Omental fat pad (tissue), 4 donors: ENCODE results near the gene LACTB. TPM values are rescaled to one million over a fixed set of nuclear protein-coding genes. Genes with fewer than 3 reads are reported as not detected.

Experiments
- ATAC-seq: fragments of 150-250 bp; one replicate; pipeline ENCODE4 v1.9.1; 2016; ENCODE audit warnings: mild to moderate bottlenecking, moderate library complexity; ENCODE audit not compliant: low FRiP score
- DNase-seq: peaks from one replicate; pipeline ENCODE4 v3.0.0-alpha.2; 2019; ENCODE audit warnings: low spot score
- CTCF ChIP-seq, 3 donors: fragments of 450-650 bp; IDR thresholded peaks; one replicate each; pipeline ENCODE4 v1.5.1; 2016 to 2017; ENCODE audit warnings: antibody characterized with exemption in 3 of 3, mild to moderate bottlenecking in 3 of 3, moderate library complexity in 2 of 3
- total RNA-seq, 4 donors: library from RNA; depleted of rRNA; stranded (reverse); fragments of >200 nt; gene quantifications; one replicate each; pipeline ENCODE4 v1.1.0, GENCODE V29; 2016

The LACTB gene
- total RNA-seq, 4 donors from 2014 or later, result 12.9 to 38.5 (median 20.6) TPM

GRCh38 chr15:63084806-63085205 is 36.9 kb upstream of the LACTB start:
- TF ChIP-seq CTCF (IDR thresholded peaks at IDR 0.05), result no peak
- DNase-seq (no peak), ATAC-seq (no peak)

DNA sequence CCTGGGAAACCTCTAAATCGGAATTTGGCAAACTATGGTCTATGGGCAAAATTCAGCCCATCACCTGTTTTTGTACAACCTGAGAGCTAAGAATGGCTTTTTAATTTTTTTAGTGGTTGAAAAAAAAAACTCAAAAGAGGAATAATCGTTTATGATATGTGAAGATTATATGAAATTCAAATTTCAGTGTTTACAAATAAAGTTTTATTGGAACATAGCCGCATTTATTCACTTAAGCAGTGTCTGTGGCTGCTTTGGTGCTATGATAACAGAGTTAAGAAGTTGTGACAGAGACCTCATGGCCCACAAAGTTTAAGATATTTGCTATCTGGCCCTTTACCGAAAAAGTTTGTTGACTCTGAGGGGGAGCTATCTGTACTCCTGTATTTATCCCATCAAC is 36.4 kb upstream of the LACTB start:
- DNase-seq, result no peak
- no peak for ATAC-seq
- TF ChIP-seq CTCF (IDR thresholded peaks at IDR 0.05), result no peak

DNA sequence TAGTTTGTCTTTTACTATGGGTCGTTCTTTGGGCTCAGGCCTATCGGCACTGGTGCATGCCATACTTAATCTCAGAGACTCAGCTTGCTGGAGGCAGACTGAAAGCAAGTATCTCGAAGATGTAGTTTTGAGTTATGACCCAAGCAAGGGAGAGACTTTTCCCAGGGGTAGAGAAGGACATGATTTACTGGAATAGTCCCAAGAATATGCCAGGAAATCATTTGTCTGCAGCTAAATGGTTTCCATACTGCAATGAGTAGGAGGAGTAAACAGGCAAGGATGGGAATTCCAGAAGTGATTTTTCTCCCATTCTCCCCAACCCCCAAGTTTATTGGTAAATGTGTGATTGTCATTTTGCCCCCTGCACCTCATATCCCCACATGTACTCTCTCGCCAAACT is 35.4 kb upstream of the LACTB start:
- no peak for ATAC-seq
- no peak for DNase-seq
- no peak for TF ChIP-seq CTCF (IDR thresholded peaks at IDR 0.05)

GRCh38 chr15:63086947-63087346 is 34.7 kb upstream of the LACTB start:
- no peak for TF ChIP-seq CTCF (IDR thresholded peaks at IDR 0.05)
- DNase-seq, result no peak
- no peak for ATAC-seq

DNA sequence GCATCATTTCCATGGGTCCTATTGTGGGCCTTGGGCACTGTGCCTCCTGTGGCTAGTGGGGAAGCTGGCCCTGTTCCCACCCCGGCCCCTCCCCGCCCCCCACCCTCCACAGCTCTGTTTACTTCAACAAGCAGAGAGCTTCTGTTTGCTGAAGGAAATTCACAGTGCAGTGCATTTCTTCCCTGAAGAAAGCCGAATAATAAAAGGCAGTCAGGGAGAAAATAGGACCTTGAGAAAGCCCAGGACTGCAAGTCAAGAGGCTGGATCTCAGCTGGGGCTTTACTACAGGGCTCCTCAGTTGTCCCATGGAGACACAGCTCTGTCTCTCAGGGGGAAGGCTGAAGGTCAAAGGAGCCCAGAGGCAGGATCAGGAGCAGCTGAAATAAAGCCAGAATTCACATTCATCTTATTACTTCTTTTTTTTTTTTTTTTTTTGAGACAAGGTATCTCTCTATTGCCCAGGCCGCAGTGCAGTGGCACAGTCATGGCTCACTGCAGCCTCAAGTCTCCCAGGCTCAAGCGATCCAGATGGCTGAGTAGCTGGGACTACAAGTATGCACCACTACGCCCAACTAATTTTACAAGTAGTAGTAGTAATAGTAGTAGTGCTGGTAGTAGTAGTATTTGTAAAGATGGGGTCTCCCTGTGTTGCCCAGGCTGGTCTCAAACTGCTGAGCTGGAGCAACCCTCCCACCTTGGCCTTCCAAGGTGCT is 33.0 kb upstream of the LACTB start:
- no peak for ATAC-seq
- no peak for DNase-seq
- TF ChIP-seq CTCF (IDR thresholded peaks at IDR 0.05), result no peak

- TF ChIP-seq CTCF (IDR thresholded peaks at IDR 0.05), result no peak
- ATAC-seq (no peak), DNase-seq (no peak)
Measured at GRCh38 chr15:63089260-63090043, 32.2 kb upstream of the LACTB start.

DNA sequence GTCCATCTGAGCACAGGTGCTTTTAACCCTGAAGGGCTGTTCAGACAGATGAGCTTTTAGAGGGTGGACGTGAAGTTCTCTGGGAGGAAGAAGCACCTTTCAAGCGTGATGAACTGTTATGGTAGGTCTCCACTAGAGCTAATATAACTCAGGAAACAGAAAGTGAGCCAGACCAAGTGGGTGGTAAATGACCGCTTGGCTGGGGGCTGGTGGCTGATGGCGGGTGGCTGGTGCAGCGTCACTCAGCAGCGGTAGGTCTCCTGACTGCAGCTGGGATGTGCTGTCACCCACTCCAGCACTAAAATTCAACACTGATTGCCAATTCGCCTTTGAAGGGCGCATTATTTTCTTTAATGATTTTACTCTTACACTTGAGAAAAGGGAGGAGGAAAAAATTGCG is 31.2 kb upstream of the LACTB start:
- DNase-seq (no peak), ATAC-seq (no peak)
- TF ChIP-seq CTCF (IDR thresholded peaks at IDR 0.05), result no peak
